Stimulated activated CD8-positive, alpha-beta memory T cell treated with anti-CD3 and anti-CD28 coated beads, Interleukin-2, amount 100 ng/mL, for 48 hours (primary cell): Measurements from ENCODE around the gene SOX12.

ENCODE experiments used
- DNase-seq, 2 donors: peaks; one replicate each; pipeline ENCODE4 v3.0.0-alpha.2; 2020; ENCODE audit warnings: low read depth in 2 of 2

Gene SOX12

DNA sequence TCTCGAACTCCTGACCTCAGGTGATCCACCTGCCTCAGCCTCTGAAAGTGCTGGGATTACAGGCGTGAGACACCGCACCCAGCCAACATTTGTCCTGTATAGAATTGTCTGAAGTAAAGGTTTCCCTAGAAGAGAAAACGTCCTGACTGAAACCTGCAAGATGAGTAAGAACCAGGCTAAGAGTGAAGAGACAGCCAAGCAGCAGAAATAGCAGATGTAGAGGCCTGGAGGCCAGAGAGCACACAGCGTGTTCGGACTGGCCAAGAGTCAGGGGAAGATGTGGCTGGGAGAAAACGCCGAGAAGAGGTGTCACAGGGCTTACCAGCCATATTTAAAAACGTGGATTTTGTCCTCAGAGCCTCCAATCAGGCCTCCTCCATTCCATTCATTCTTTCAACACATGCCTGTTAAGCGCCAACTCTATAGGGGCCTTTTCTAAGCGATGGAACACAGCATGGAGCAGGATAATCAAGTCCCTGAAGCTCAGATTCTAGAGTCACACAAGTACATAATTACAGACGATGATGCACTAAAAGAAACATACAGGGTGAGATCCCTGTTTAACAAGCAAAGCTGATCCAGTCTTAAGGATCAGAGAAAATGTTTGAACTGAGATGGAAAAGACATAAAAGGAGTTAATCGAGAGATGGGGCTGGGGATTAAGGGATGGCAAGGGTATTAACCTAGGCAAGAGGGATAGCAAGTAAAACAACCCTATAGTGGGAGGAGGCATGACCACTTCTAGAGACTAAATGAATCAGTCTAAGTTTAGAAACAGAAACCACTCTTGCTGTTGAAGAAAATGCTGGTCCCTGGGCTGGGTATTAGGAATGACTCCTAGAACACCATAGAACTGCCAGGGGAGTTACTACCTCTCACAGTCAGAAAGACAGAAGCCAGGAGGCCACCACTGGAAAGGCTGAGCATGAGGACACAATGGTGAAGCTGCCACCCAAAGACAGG is 23.2 kb upstream of the SOX12 start:
- no peak for DNase-seq

DNA sequence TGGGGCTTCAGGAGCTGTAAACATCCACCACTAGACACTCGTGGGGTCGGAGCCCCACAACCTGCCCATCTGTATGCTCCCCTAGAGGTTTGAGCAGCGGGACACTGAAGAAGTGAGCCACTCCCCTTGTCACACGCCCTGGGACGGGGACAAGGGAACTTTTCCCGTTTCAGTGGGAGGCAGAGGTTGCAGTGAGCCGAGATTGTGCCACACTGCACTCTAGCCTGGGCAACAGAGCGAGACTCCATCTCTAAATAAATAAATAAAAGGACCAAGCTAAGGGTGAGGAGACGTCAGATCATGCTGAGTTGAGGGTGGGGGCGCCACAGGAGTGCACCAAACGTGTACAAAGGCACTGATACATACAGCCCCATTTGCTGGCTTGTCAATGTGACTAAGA is 19.6 kb upstream of the SOX12 start:
- no peak for DNase-seq

DNA sequence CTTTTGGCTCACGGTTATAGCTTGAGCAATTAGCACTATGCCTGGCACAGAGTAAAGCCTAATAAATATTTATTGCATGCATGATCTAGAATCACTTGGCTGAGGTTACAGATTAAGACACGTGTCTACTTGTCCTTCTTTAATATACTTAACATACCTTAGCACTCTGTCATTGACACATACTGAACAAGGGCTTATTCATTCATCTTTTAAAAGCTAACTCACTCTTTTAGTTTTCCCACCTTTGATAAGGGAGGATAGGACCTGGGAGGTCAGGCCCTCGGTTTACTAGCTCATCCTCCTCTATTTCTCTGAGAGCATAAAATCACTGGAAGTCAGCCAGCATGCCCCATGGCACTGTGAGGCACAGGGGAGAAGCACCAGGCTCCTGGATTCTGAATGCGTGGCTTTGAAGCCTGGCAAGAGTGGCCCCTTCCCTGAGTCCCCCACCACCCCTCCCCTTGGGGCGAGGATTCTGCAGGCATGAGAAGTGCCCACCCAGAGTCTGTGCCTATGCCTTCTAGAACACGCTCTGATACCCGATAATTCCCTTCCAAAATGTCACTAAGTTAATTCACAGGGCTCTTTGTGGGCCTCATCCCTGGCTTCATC is 16.8 kb upstream of the SOX12 start:
- DNase-seq: no peak

DNA sequence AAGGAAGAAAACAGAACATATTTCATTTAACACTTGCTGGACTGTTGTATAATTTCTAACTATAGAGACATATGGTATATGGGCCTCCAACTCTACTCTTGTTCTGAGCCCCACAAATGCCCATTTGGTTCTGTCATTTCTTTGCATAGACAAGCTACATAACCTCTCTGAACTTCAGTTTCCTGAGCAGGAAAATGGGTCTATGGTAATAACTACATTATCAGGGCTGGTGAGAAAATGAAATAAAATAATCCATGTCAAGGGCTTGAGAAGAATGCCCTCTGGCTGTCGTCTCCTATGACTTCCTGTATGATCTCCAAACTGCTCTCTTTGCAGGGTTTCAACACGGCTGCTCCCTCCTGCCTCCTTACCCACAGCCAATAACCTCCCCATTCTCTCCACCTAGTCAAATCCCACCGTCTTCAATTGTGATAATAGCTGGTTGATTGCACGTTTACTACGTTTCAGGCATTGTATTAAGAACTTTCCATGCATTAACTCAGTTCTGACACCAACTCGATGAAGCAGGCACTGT is 16.0 kb upstream of the SOX12 start:
- no peak for DNase-seq

DNA sequence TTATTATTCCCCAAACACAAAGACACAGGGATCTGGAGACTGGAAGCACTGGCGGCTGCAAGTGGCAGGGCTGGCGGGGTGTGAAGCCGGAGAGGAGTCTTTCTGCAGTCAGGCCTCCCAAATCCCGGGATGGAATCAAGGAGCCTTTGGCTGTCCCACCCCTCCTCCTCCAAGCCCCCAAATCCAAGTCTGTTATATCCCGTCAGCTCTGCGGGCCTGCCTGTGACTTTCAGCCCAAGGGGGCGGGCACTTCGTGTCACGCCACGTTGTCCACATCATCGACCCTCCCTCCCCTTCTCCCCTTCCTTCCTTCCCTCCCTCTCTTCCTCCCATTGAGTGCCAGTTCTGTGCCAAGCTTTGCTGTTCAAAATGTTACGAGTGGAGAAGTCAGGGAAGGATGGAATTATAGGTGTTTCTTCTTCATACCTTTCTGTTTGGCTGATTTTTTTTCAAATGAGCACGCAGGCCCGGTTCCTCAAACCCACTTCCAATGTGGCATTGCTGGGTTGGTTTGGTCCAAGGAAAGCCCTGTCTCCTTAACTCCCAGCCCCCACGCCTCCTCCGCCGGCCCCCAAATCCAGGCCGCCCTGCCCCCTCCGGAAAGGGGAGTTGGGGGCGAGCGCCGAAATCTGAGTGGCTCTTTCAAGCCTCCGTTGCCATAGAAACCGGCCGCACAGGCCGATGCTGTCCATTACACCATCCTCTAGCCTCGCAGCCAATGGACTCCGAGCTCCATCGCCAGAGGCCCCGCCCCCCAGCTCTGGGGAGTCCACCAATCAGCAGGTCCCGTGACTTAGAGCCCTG is 15.3 kb upstream of the SOX12 start:
- peak; percentile 75 to 88 for DNase-seq

DNA sequence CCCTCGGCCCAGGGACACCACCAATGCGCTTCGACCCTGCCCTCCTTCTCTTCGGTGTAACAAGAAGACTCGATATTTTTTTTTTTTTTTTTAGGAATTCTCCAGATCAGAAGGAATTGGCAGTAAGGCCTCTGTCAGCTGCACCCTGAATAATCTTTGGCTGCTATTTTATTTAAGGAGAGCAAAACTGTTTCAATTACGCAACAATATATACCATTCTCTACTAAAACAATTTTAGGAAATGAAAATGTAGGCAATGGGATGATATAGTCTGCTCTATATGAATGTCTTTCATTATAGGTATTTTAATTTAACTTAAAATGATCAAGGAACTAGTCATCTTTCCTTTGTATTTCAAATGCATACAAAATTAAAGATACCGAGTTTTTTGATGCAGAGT is 14.7 kb upstream of the SOX12 start:
- no peak for DNase-seq

DNA sequence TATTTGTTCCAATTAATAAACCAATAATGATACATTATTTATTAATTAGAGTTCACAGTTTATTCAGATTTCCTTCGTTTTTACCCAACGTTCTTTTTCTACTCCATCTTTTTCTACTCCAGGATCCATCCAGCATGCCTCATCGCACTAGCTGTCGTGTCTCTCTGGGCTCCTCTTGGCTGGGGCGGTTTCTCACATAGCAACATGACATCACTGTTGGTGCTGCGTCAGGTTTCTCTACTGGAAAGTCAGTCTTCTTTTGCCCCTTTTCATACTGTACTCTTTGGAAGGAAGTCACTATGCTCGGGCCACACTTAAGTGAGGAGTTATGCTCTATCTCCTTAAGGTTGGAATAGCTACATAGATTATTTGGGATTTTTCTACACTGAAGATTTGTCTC is 13.7 kb upstream of the SOX12 start:
- DNase-seq: no peak

DNA sequence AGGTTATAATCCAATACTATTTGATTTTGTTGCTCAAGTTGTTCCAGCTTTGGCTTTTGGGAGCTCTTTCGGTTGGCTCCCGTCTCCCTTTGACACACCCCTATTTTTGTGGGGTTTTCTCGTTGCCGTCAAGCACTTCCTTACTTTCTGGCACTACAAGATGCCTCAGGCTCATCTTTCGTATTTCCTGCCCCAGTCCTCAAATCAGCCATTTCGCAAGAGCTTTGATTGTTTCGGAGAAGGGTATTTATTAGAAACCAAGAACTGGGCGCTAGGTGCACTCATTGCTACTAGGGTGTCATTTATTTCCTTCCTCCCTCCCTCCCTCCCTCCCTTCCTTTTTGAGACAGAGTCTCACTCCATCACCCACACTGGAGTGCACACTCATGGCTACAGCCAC is 13.3 kb upstream of the SOX12 start:
- DNase-seq: no peak

DNA sequence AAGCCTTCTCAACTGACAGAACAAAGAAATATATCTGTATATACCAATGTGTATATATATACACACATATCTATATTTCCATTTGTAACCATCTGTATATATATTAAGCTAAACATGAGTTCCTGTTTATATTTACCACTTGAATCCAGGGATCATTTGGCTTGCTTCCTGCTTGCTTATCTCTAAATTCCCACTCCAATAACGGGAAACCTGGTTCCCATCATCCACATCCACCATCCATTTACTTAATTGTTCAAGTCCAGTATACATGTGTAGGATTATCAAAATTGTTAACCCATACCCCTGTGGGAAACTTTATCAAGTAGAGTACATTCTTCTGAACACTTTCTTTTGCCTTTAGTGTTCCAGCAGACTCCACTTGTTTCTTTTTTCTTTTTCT is 12.5 kb upstream of the SOX12 start:
- no peak for DNase-seq

DNA sequence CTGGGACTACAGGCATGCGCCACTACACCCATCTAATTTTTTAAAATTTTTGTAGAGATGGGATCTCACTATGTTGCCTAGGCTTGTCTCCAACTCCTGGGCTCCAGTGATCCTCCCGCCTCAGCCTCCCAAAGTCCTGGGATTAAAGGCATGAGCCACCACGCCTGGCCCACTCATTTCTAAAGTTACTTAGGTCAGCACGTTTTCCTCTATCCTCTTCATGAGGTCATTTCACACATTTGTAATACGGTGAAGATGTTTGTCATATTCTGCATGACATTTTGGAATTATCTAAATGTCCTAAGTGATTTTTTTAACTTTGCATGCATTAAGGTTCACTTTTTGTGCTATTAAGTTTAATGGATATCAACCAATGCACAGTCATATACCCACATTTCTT is 11.9 kb upstream of the SOX12 start:
- no peak for DNase-seq

DNA sequence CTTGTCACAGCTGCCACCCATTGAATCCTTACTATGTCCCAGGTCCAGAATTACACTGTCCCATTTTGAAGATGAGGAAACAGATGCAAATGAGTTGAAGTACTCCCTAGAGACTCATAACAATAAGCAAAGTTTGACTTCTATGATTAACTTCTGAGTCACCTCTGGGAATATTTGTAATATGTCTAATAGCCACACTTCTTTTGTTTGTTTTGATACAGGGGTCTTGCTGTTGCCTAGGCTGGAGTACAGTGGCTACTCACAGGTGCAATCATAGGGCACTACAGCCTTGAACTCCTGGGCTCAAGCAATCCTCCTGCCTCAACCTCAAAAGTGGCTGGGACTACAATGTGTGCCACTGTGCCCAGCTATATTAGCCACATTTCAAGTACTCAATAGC is 11.4 kb upstream of the SOX12 start:
- no peak for DNase-seq

DNA sequence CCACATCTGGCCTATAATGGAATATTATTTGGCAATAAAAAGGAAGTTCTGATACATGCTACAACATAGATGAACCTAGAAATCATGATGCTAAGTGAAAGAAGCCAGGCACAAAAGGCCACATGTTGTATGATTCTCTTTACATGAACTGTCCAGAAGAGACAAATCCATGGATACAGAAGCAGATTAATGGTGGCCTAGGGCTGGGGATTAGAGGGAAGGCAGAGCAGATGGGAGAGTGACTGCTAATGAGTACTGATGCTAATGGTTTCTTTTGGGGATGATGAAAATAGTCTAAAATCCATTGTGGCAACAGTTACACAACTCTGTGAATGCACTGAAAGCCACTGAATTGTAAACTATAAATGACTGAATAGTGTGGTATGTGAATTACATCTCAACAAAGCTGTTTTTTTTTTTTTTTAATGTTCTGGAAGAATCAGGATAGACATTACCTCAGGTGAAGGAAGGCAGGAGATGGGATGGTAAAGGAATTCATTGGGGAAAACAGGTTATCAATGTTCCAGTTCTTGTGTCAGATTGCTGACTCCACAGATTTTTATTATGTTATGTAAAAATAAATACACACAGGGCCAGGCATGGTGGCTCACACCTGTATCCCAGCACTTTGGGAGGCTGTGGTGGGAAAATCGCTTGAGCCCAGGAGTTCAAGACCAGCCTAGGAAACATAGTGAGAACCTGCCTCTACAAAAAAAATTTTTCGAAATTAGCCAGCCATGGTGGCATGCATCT is 8.9 kb upstream of the SOX12 start:
- DNase-seq: no peak

DNA sequence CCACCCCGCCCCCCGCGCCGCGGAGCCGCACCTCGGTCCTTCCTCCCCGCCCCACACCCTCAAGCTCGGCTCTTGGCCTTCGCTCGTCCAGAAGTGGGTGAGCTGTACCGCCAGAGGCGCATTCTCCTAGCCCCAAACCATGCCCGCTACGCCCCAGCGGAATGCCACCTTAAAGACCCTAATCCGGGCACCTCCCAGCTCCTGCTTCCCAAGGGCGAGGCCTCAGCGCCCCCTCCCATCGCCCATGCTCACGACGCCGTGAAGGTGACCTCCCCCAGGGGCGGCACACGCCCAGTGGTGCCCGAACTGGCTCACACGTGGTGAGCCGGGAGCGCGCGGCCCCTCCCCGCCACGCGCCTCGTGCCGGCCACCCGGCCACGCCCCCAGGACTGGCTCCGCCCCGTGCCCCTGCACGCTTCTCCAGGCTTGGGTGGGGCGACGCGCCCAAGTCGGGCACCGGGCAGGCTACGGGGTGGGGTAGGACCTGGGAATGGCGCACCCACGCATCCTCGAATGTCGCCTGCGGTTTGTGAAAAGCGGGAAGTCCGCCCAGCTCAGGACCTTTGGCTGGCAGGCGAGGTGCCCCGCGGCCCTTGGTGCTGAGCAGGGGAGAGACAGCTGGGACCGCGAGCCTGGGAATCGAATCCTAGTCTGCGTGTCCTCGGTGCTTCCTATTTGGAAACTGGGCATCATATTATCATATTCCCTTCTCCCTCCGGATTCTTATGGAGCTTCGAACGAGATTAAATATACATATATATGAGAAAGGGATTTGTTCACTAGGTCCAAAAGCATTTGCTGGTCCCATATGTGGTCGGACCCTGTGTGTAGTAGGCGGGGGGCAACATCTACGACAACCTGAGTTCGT is 941 bp upstream of the SOX12 start:
- DNase-seq: peak; percentile 92

DNA sequence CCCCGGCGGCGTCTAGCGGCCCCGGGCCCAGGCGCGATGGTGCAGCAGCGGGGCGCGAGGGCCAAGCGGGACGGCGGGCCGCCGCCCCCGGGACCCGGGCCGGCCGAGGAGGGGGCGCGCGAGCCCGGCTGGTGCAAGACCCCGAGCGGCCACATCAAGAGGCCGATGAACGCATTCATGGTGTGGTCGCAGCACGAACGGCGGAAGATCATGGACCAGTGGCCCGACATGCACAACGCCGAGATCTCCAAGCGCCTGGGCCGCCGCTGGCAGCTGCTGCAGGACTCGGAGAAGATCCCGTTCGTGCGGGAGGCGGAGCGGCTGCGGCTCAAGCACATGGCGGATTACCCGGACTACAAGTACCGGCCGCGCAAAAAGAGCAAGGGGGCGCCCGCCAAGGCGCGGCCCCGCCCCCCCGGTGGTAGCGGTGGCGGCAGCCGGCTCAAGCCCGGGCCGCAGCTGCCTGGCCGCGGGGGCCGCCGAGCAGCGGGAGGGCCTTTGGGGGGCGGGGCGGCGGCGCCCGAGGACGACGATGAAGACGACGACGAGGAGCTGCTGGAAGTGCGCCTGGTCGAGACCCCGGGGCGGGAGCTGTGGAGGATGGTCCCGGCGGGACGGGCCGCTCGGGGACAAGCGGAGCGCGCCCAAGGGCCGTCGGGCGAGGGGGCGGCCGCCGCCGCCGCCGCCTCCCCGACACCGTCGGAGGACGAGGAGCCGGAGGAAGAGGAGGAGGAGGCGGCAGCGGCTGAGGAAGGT is 715 bp downstream of the SOX12 start:
- DNase-seq: peak; percentile 37 to 39

DNA sequence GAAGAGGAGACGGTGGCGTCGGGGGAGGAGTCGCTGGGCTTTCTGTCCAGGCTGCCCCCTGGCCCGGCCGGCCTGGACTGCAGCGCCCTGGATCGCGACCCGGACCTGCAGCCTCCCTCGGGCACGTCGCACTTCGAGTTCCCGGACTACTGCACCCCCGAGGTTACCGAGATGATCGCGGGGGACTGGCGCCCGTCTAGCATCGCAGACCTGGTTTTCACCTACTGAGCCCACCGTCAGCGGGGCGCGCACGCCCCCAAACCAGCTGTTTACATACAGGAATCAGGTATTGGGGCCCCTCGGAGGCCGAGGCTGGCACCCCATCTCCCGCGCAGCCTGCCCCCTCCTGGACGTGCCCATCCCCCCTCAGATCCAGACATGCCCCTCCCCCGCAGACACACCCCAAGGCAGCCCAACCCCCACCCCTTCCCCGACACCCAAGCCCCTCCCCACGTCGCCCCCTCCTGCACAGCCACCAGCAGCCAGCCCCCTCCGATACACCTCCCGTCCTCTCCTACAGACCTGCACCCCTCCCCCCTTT is 1.4 kb downstream of the SOX12 start:
- no peak for DNase-seq

DNA sequence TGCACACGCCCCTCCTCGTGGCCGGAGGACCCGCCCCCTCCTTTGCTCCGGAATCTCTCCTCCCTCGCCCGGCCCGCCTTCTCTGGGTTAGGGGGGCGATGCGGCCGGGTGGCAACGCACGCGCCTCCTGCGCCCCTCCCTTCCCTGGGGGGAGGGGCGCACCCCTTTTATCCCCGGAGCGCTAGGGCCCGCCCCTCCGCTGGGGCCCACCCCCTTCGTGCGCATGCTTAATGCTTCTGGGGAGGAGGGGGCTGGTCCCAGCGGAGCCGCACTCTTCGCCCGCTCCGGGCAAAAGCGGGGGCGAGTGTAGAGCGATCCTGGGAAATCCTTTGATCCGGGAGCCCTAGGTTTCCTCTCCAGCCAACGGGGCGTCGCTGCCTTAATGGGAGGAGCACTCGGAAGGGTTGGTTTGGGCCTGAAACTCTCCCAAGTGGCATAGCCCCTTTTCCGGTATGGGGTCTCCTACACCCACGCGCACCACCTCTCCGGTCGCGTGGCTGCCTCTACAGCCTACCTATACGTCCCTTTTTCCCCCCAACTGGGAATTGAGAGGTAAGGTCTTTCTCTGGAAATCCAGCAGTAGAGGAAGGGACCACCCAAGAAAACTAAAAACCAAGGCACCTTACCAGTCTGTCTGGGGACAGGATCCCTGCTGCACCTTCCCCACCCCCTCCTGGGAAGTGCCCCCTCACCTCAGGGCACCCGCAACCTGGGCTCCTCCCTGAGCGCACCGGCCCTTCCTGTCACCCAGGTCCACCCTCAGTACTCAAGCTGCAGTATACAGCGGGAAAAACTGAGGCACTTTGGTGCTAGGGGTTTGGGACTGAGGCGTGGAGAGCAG is 2.1 kb downstream of the SOX12 start:
- DNase-seq: peak; percentile 68 to 77

DNA sequence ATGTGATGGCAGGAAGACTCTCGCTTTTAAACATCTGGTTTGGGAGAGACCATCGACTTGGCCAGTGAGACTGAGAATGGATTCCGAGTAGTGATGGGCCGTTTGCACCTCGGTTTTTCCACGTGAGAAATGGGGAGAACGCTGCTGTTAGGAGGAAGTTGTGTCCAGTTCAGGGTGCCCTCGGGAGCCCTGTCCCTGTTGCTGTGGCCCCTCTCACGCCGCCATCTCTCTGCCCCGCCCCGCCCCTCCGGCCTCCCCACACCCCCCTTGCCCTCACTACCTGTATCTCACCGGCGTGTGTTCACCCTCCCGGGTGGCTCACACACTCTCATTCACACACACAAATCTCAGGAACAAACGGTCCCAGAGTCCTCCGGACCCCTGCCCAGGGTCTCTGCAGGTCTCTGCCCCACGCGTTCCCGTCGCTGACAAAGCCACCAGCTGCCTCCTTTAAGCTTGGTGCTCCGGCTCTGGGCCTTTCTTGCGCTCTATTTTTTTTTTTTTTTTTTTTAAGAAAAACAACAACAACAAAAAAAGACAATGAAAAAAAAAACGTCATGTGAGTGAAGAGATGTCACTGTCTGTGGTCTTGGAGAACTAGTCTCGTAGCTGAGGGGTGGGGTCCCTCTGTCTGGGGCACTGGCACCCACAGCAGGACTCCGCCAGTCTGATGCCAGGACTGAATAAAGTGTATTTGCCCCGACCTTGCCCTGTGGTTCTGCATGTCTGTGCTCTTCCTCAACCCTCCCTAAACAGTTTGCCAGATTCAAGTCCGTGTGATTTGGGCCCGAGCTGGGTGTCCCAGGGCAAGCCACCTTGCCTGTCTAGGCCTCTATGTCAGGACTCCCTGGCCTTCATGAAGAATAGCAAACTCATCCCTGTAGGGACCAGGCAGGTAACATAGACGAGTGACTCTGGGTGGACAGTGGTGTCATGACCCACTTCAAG is 2.9 kb downstream of the SOX12 start:
- DNase-seq: no peak
